GM12865 (cell line): Measurements from ENCODE around the gene LRRC27.
"Not testable (repeated sequence)": the region's sequence is repeated elsewhere in the genome, so short reads cannot be mapped to it uniquely, and the experiment has no call there.

Experiments
- DNase-seq: peaks from one replicate; pipeline ENCODE4 v3.0.0; 2010; ENCODE audit warnings: low read depth
- H3K4me3 ChIP-seq: 2 replicates; pipeline ENCODE4 v1.5.1; 2011; ENCODE audit warnings: mild to moderate bottlenecking, low read depth, low read length, control low read depth
- CTCF ChIP-seq: IDR thresholded peaks from 2 replicates; pipeline ENCODE4 v1.5.1; 2011; ENCODE audit warnings: low read length, control low read depth, low read depth, inconsistent platforms; ENCODE audit not compliant: insufficient read depth; ENCODE audit errors: missing control alignments

Gene LRRC27

GRCh38 chr10:132383101-132383500 lies 51.1 kb downstream of the LRRC27 start:
- no peak for TF ChIP-seq CTCF
- DNase-seq, result no peak
- H3K4me3 ChIP-seq, result no peak overlapping the region

- TF ChIP-seq CTCF, result no peak
- no peak overlapping the region for H3K4me3 ChIP-seq
- DNase-seq, result no peak
Observed at GRCh38 chr10:132383751-132384196, 51.8 kb downstream of the LRRC27 start.

GRCh38 chr10:132384618-132385388 lies 52.8 kb downstream of the LRRC27 start:
- no peak overlapping the region for H3K4me3 ChIP-seq
- no peak for TF ChIP-seq CTCF
- no peak for DNase-seq

- no peak for TF ChIP-seq CTCF
- no peak overlapping the region for H3K4me3 ChIP-seq
- no peak for DNase-seq
Observed at GRCh38 chr10:132385389-132385667, 53.3 kb downstream of the LRRC27 start.

- DNase-seq, result no peak
- no peak overlapping the region for H3K4me3 ChIP-seq
- TF ChIP-seq CTCF, result no peak
Observed at GRCh38 chr10:132385721-132386418, 53.9 kb downstream of the LRRC27 start.

GRCh38 chr10:132386419-132386831 lies 54.4 kb downstream of the LRRC27 start:
- no peak overlapping the region for H3K4me3 ChIP-seq
- DNase-seq, result no peak
- no peak for TF ChIP-seq CTCF

GRCh38 chr10:132386896-132387295 lies 54.9 kb downstream of the LRRC27 start:
- not testable (repeated sequence) for H3K4me3 ChIP-seq, DNase-seq
